GM18907 (cell line): Measurements from ENCODE around the gene PCOLCE2.

Experiments used
- ATAC-seq: cut with Tn5 transposase; IDR thresholded peaks from one replicate; pipeline ENCODE4 v1.9.1; 2021; ENCODE audit warnings: mild to moderate bottlenecking, moderate library complexity; ENCODE audit not compliant: unreplicated experiment

PCOLCE2 gene

DNA sequence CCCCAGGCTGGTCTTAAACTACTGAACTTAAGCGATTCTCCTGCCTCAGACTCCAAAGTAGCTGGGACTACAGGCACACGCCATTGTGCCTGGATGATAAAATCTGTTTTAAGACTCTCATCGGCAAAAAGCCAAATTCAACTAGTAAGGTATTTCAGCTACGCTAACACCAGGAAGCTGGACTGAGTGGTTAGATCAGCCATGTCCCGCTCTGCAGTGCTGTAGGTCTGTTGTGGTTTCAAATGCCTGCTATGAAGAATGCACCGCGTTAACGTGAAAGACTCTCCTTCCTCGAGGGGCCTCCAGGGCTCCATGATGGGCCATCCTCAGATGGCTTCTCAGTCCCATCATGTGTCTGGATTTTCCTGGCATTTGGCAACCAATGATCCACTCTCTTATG lies 70.2 kb downstream of the PCOLCE2 start:
- ATAC-seq = no peak

DNA sequence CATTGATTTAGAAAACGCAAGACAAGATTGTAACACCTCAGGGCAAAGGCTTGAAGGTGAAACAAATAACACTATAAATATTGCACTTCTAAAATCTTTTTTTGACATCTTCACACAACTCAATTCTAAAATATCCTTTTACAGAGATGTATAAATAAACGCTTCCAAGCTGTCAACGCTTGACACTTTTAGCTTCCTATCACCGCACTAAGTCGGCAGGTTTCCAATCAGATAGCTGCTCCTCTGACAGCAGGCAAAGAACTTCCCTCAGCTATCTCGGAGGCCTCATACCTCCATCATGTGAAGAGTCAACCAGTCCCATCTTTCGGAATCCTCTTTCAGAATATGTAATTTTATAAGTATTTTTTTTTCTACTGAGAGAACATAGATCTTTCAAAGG lies 71.0 kb downstream of the PCOLCE2 start:
- ATAC-seq = no peak

DNA sequence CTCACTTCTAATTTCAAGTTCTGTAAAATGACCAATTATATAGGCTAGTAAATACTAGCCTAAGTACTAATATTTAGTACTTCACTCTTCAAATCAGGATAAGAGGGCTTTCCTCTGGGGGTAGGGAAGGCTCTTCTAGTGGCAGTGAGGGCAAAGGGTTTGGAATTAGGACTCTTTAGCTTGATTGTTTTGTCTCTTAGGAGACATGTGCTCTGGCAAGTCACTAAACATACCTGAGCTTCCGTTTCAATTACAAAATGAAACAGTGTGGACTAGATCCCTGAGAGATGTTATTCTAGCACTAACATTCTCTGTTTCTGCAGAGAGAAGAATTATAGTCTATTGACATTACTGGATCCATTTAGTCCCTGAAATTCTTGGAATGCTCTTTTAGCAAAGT lies 71.5 kb downstream of the PCOLCE2 start:
- ATAC-seq = no peak

DNA sequence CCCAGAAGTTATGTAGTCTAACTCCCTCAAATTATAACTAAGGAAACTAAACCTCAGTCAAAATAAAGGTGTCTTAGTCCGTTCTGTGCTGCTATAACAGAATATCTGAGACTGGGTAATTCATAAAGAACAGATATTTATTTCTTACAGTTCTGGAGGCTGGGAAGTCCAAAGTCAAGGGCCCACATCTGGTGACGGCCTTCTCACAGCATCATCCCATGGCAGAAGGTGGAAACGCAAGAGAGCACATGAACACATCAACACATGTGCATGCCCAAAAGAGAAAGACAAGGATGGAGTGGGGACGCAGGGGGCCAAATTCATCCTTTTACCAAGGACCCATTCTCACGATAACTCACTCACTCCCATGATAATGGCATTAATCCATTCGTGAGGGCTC lies 73.1 kb downstream of the PCOLCE2 start:
- ATAC-seq = no peak

DNA sequence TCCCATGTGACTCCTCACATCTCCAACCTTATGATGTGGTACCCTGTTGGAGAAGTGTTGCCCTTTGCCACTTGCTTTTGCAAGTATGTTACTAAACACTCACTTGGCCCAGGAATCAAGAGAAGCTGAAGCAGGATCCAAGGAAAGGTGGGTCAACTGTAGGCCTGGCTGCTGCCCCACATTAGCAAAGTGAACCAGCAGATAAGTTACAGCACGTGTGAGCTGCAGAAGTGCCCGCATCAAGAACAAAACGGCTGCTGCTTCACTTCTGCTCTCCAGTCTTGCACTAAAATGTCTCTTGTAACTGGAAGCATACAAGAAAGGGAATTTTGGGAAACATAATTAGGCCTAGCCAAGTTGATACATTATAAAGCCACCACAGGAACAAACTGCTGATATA lies 79.6 kb downstream of the PCOLCE2 start:
- ATAC-seq = no peak

DNA sequence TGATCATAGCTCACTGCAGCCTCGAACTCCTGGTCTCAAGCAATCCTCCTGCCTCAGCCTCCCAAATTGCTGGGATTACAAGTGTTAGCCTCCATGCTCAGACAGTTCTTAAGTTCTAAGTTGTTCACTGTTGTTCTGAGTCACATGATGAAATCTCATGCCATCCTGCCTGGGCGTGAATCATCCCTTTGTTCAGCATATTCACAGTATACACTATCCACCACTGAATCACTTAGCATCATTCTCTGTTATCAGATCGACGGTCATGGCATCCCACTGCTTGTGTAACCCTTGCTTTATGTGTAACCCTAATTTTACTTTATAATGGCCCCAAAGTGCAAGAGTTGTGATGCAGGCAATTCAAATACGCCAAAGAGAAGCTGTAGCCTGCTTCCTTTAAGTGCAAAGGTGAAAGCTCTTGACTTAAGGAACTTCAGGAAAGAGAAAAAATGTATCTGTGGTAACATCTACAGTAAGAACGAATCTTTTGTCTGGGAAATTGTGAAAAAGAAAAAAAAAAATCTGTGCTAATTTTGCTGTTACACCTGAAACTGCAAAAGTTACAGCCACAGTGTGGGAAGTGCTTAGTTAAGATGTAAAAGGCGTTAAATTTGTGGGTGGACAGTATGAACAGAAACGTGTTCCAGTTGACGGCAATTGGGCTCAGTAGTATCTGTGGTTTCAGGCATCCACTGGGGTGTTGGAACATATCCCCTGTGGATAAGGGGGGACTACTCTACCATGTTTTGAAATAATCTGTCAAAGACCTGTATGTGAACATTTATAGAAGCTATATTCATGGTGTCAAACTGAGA lies 80.6 kb downstream of the PCOLCE2 start:
- ATAC-seq = no peak

DNA sequence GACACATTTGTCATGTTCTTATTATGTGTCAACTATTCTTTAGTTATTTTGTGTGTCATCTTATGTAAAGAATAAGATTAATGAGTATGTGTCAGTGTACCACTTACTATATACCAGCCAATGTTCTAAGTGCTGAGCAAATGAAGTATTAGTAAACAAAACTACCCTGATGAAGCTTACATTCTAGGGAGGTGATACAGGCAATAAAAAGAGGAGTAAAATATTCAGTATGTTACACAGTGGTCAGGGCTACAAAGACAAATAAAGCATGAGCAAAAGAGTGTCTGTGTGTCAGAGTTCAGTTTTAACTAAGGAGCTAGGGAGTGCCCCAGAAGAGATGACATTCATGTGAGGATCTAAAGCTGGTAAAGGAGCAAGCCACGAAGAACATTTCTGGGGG lies 86.0 kb downstream of the PCOLCE2 start:
- ATAC-seq = no peak

DNA sequence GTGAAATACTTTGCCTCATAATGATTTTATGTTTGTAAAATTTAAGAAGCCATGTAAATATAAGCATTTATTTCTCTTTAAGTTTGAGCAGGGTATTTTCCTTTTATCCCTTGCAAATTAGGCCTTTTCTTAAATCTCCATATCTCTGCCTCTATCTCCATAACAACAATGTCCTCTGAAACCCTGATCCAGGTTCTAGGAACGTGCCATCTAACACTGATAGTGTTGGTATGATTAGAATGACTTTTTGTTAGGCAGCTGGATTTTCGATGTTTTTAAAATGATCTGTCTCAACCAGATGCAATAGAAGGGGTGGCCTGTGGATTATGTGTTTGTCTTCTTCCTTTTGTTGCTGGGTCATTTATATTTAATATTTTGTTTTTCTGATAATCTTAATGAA lies 87.1 kb downstream of the PCOLCE2 start:
- no peak for ATAC-seq

DNA sequence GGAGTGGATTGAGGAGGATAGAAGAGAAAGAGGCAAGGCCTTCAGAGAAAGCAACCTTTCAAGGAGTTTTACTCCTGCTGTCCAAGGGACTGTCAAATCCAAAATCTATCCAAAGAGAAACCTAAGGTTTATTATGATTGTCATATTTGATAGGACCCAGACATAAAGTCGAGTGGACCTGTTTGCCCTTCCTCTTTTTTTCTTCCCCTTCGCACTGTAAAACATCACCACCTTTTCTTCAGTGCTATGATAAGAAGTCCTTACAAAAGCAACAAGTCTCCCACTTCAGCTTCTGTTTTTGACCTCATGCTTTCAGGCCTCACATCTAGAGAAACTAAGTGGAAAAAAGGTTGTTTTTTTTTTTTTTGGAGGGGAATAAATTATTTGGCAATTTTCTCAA lies 92.1 kb downstream of the PCOLCE2 start:
- no peak for ATAC-seq

DNA sequence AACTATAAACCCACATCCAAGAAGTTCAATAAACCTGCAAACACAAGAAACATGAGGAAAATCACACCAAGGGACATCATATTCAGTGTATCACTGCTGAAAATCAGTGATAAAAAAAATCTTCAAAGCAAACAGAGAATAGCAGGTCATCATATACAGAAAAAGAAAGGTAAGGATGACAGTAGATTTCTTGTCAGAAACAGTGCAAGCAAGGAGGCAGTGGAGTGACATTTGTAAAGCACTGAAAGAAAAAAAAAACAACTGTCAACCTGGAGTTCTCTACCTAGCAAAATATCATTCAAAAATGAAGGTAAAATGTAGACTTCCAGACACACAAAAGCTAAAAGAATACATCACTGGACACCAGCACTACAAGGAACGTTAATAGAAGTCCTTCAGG lies 93.6 kb downstream of the PCOLCE2 start:
- ATAC-seq = no peak

DNA sequence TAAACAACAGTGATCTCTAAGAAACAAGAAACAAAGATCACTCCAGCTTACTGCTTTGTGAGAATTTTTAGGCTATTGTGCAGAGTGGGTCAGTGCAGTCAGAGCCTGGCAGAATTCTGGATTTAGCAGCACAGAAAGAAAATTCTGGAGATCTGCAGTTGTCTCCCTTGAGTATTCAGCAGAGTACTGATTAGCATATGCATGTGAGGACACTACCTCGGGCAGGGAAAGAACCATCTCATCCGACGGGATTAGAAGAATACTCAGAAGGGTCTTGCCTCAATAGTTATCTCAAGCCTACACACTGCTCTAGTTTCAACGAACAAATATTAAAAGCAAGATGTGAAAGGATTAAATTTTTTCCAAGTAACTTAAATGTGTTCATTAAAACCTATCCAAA lies 94.4 kb downstream of the PCOLCE2 start:
- ATAC-seq = no peak

DNA sequence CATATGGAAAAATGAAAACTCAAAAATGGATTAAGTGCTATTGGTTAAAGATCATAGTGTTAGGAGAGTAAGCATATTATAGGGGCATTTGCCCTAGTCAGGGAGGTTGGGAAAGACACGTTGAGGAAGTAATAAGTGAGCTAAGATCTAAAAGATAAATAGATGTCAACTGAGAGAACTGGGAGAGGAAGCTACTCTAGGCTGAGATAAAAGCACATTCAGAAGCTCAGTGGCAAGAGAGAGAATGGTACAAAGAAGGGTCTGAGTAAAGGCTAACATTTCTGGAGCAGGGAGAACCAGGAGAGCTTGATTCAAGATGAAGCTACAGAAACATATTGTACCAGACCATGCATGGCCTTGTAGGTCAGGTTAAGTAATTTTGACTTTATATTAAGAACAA lies 101.2 kb downstream of the PCOLCE2 start:
- ATAC-seq = no peak

DNA sequence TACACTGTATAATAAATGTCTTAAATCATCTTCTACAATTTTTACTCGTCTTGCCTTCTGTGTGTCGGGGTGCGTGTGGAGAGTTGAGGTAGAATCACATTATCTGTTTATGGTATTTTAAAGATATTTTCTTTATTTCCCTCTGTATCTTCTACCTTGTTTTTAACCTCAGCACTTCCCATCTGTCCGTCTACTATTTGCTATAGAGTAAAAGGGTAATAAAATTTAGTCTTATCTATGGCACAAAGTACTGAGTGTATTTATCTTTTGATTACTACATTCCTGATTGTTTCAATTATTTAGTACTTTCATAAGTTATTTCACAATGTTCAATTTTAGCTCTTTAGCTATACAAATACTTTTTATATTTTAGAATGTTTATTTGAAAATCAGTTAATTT lies 102.9 kb downstream of the PCOLCE2 start:
- no peak for ATAC-seq

DNA sequence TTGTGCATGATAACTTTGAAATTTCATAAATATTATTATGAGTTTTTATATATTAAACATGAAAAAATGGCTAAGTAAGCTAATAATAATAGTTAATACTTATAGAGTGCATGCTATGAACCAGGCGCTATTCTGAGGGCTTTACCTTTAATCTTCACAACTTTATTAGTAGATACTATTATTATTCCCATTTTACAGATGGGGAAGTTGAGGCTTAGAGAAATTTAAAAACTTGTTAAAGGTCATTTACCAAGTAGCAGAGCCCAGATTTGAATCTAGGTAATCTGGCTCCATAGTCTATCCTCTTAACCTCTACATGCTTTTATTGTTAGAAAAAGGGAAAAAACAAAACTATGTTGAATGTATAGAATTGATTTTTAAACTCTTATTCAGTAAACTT lies 104.7 kb downstream of the PCOLCE2 start:
- ATAC-seq = no peak

DNA sequence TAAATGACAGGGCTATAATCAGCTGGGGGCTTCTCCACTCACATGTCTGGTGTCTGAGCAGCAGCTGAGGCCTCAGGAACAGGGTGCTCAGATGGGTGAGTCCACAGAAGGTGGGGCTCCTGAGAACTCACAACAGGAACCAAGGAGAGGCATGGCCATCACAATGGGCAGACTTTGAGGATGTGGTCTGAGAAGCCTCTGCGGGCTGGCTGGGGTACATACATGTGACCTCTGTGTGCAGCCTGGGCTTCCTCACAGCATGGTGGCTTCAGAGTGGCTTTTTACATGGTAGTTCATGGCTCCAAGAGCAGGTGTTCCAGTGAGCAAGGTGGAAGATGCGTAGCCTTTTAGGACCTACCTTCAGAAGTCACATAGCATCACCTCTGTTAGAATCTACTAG lies 106.3 kb downstream of the PCOLCE2 start:
- ATAC-seq = no peak

DNA sequence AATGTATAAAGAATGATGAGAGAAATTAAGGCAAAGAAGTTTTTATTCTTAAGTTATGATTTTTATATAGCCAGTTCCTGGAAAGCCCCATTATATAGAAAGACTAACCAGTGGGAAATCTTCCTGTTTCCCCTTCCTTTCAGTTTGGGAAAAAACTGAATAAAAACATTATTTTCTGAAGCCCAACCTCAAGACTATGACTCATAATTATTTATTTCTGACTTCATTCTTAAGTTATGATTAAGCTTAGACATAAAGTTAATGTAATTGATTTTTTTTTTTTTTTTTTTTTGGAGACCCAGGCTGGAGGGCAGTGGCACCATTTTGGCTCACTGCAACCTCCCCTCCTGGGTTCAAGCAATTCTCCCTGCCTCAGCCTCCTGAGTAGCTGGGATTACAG lies 109.3 kb downstream of the PCOLCE2 start:
- ATAC-seq = no peak

DNA sequence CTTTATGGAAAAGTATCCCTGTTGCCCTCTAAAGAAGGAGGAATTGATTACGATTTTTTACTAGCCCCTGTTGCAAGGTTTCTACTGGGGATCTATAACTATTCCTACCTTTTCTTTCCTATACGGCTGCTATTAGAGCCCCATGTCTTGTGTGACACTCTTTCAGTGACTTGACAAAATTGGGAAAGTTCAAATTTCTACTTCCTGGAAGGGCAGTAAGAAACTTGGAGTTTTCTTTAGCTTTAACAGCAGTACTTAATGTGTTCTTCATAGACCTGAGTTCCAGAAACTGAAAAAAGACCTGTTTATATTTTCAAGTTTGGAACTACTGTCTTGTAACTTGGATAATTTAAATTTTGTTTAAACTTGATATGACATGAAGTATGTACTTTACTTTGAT lies 110.3 kb downstream of the PCOLCE2 start:
- ATAC-seq = no peak

DNA sequence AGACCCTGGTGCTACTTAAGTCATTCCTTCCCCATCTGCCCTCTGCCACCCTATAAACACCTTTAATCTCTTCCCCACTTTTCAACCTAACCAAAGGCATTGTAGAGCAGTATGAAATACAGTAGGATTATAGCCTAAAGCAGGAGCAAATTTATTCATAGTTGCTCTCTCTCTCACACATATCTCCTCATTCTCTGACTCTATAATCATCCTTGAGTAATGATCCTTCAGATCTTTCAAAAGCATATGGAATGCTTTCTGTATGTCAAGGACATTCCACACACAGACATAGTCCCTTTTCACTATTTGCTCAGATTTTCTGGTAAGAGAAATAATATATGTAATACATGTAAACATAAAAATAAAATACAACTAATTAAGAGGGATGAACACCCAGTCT lies 111.0 kb downstream of the PCOLCE2 start:
- no peak for ATAC-seq

DNA sequence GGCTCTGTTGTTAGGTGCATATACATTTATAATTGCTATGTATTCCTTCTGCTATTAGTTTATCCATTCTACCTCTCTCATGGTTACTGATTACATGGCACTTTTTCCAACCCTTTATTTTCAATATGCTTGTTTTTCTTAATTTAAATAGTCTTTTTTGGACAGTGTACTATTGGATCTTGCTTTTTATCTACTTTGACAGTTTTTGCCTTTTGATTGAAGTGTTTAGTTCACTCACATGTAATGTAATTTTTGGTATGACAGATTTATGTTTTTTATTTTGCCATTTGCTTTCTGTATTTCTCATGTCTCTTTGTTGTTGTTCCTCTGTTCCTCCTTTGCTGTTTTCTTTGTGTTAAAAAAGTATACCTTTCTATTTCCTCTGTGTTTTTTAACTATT lies 120.5 kb downstream of the PCOLCE2 start:
- ATAC-seq = no peak
